DOHH2 (cell line): Measurements from ENCODE around the gene NINJ2.

ENCODE experiments used
- H3F3A ChIP-seq: fragments of 200-600 bp; sonication (generic), shearing (Covaris generic); 2 replicates; pipeline ENCODE4 v1.6.0; 2016; ENCODE audit warnings: antibody characterized with exemption, mild to moderate bottlenecking; ENCODE audit not compliant: control insufficient read depth, insufficient read depth
- H3K27ac ChIP-seq: fragments of 200-600 bp; sonication (generic); 2 replicates; pipeline ENCODE4 v1.5.1; 2014; ENCODE audit warnings: low read depth, mild to moderate bottlenecking, low read length, moderate library complexity
- H3K27me3 ChIP-seq: fragments of 200-600 bp; sonication (generic); 2 replicates; pipeline ENCODE4 v1.6.1; 2014; ENCODE audit warnings: mild to moderate bottlenecking, low read length, mixed read lengths; ENCODE audit not compliant: control insufficient read depth
- H3K36me3 ChIP-seq: fragments of 200-600 bp; sonication (generic); 2 replicates; pipeline ENCODE4 v1.6.1; 2014; ENCODE audit warnings: mild to moderate bottlenecking, low read length, moderate library complexity, mixed read lengths; ENCODE audit not compliant: control insufficient read depth
- H3K4me1 ChIP-seq: fragments of 200-600 bp; sonication (generic); 2 replicates; pipeline ENCODE4 v1.6.1; 2014; ENCODE audit warnings: mild to moderate bottlenecking, low read length, mixed read lengths; ENCODE audit not compliant: control insufficient read depth
- H3K4me2 ChIP-seq: fragments of 200-600 bp; sonication (generic); 2 replicates; pipeline ENCODE4 v1.6.0; 2014; ENCODE audit warnings: mild to moderate bottlenecking, low read length, moderate library complexity
- H3K4me3 ChIP-seq: fragments of 200-600 bp; sonication (generic); 2 replicates; pipeline ENCODE4 v1.5.1; 2014; ENCODE audit warnings: mild to moderate bottlenecking, low read length, mixed read lengths
- H3K79me2 ChIP-seq: fragments of 200-600 bp; sonication (generic); 2 replicates; pipeline ENCODE4 v1.6.1; 2014; ENCODE audit warnings: mild to moderate bottlenecking, low read length, mixed read lengths; ENCODE audit not compliant: control insufficient read depth
- H3K9me2 ChIP-seq: fragments of 200-600 bp; sonication (generic); replicated peaks from 2 replicates; pipeline ENCODE4 v1.6.1; 2014; ENCODE audit warnings: mild to moderate bottlenecking, low read length, mixed read lengths; ENCODE audit not compliant: control insufficient read depth
- H3K9me3 ChIP-seq: fragments of 200-600 bp; sonication (generic); 2 replicates; pipeline ENCODE4 v1.6.1; 2014; ENCODE audit warnings: antibody characterized with exemption, low read length, mixed read lengths; ENCODE audit not compliant: control insufficient read depth, insufficient read depth
- H4K20me1 ChIP-seq: fragments of 200-600 bp; sonication (generic); 2 replicates; pipeline ENCODE4 v1.6.0; 2014; ENCODE audit warnings: low read depth, mild to moderate bottlenecking, antibody characterized with exemption, low read length, moderate library complexity; ENCODE audit not compliant: control insufficient read depth, insufficient read depth
- CTCF ChIP-seq: fragments of 200-600 bp; sonication (generic); IDR thresholded peaks from one replicate; pipeline ENCODE4 v1.5.1; 2014; ENCODE audit warnings: antibody characterized with exemption, mild to moderate bottlenecking, low read depth, low read length; ENCODE audit not compliant: poor library complexity, severe bottlenecking
- EZH2phosphoT487 ChIP-seq: fragments of 200-600 bp; sonication (generic); IDR thresholded peaks from 2 replicates; pipeline ENCODE4 v1.6.1; 2017; ENCODE audit warnings: borderline replicate concordance, mild to moderate bottlenecking, antibody characterized with exemption, low read length, moderate library complexity, mixed read lengths

Gene NINJ2

DNA sequence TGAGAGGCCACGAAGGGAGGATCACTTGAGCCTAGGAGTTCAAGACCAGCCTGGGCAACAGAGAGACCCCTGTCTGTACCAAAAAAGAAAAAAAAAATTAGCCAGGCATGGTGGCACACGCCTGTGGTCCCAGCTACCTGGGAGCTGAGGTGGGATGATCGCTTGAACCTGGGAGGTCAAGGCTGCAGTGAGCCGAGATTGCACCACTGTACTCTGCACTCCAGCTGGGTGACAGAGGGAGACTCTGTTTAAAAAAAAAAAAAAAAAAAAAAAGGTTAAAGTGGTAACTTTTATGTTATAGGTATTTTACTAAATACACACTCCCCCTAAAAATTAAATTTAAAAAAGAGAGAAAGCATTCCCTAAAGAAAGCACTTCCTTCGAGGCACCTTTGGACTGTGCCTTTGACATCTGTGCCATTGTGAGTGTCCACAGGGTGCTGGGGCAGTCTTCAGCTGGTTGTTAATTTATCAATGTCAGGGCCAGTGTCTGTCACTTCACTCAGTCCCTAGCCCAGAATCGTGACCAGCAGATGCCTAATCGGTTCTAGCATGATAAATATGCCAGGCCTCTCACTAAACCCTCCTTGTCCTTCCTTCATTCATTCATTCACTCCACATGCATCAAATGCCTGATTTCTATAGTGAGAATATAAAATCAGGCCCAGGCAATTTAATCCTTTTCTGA lies 140.4 kb downstream of the NINJ2 start:
- Histone ChIP-seq H3K4me2 (no peak overlapping the region), H4K20me1 (no peaks in the 10 kb centered on the region), H3K4me3 (no peak overlapping the region), H3K9me2 (no peaks in the 10 kb centered on the region), H3K79me2 (no peaks in the 10 kb centered on the region), H3K36me3 (no peaks in the 10 kb centered on the region), H3K27me3 (peaks cover 10% of the 10 kb centered on the region), H3K9me3 (no peaks in the 10 kb centered on the region), H3F3A (no peaks in the 10 kb centered on the region), H3K4me1 (no peaks in the 10 kb centered on the region), H3K27ac (no peak overlapping the region)
- TF ChIP-seq CTCF (no peak), EZH2phosphoT487 (no peak)

DNA sequence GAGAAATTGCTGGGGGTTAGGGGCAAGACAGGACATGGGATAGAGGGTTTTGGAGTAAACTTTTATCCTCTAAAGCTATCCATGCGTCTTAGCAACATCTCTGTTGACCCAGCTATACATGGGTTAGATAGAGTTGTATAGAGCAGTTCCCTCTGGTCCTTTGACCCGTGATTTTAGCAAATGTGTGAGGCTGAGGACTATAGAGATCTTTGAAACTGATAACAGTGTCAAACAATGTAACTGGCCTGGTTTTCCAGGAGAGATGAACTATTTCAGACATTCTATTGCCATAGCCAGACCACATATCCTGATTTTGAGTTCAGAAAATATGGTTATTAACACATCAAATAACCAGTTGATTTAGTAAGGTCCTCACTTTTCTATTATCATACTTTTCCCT lies 143.1 kb downstream of the NINJ2 start:
- Histone ChIP-seq H3K4me1 (no peaks in the 10 kb centered on the region), H3K4me2 (no peak overlapping the region), H3K79me2 (no peaks in the 10 kb centered on the region), H3K36me3 (no peaks in the 10 kb centered on the region), H4K20me1 (no peaks in the 10 kb centered on the region), H3K27ac (no peak overlapping the region), H3K4me3 (no peak overlapping the region), H3K27me3 (peaks cover 23% of the 10 kb centered on the region), H3F3A (no peaks in the 10 kb centered on the region), H3K9me2 (no peaks in the 10 kb centered on the region), H3K9me3 (no peaks in the 10 kb centered on the region)
- TF ChIP-seq CTCF (no peak), EZH2phosphoT487 (no peak)

DNA sequence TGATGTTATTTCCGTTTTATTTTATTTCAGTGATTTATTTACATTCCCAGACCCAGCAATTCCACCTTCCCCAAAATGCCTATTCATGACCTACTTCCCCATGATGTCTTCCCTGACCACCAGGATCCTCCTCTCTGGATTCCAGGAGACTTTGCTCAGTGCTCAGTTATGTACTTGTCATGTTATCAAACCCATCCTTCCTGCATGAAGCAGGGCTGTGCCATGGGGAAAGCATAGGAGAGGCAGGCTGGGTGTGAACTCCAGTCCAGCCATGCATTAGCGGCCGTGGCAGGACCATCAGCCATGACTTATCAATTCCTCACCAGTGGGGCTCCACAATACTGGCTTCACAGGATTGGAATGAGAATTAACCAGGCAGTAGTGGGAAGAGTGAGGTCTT lies 145.7 kb downstream of the NINJ2 start:
- no peaks in the 10 kb centered on the region for H3K4me1 ChIP-seq
- no peak overlapping the region for H3K27ac ChIP-seq
- H4K20me1 ChIP-seq, result no peaks in the 10 kb centered on the region
- no peak for TF ChIP-seq CTCF
- TF ChIP-seq EZH2phosphoT487, result no peak
- no peaks in the 10 kb centered on the region for H3K79me2 ChIP-seq
- no peak overlapping the region for H3K4me3 ChIP-seq
- peaks cover 3% of the 10 kb centered on the region; the same call in 1 of the 2 replicates for H3K9me3 ChIP-seq
- H3K36me3 ChIP-seq, result no peaks in the 10 kb centered on the region
- no peak overlapping the region for H3K4me2 ChIP-seq
- H3K9me2 ChIP-seq, result no peaks in the 10 kb centered on the region
- H3F3A ChIP-seq, result no peaks in the 10 kb centered on the region
- peaks cover 23% of the 10 kb centered on the region for H3K27me3 ChIP-seq
